ENCODE measurements around the gene SMAD9.

The SMAD9 gene

GRCh38 chr13:36866232-36866631, 53.8 kb downstream of the SMAD9 start:
- DNase-seq (ENCODE audit: low read depth in 2 of 2, low spot score in 1 of 2) = no peak

- DNase-seq (ENCODE audit: low read depth in 2 of 2, low spot score in 1 of 2) = no peak
Observed at GRCh38 chr13:36865265-36865664, 54.8 kb downstream of the SMAD9 start.

GRCh38 chr13:36862722-36863121, 57.3 kb downstream of the SMAD9 start:
- DNase-seq (ENCODE audit: low read depth in 2 of 2, low spot score in 1 of 2) = no peak

GRCh38 chr13:36862002-36862685, 57.9 kb downstream of the SMAD9 start:
- DNase-seq (ENCODE audit: low read depth in 2 of 2, low spot score in 1 of 2) = no peak

GRCh38 chr13:36859259-36859658, 60.8 kb downstream of the SMAD9 start:
- DNase-seq (ENCODE audit: low read depth in 2 of 2, low spot score in 1 of 2) = no peak

- DNase-seq (ENCODE audit: low read depth in 2 of 2, low spot score in 1 of 2) = no peak
Observed at GRCh38 chr13:36858290-36858689, 61.7 kb downstream of the SMAD9 start.

GRCh38 chr13:36857253-36857652, 62.8 kb downstream of the SMAD9 start:
- no peak for DNase-seq (ENCODE audit: low read depth in 2 of 2, low spot score in 1 of 2)

- no peak for DNase-seq (ENCODE audit: low read depth in 2 of 2, low spot score in 1 of 2)
Observed at GRCh38 chr13:36850790-36851438, 69.1 kb downstream of the SMAD9 start.

GRCh38 chr13:36848199-36848982, 71.6 kb downstream of the SMAD9 start:
- no peak for DNase-seq (ENCODE audit: low read depth in 2 of 2, low spot score in 1 of 2)

- no peak for DNase-seq (ENCODE audit: low read depth in 2 of 2, low spot score in 1 of 2)
Observed at GRCh38 chr13:36847606-36848005, 72.4 kb downstream of the SMAD9 start.

- DNase-seq (ENCODE audit: low read depth in 2 of 2, low spot score in 1 of 2) = no peak
Observed at GRCh38 chr13:36841391-36841790, 78.6 kb downstream of the SMAD9 start.

- no peak for DNase-seq (ENCODE audit: low read depth in 2 of 2, low spot score in 1 of 2)
Observed at GRCh38 chr13:36840718-36841250, 79.3 kb downstream of the SMAD9 start.

GRCh38 chr13:36839981-36840380, 80.1 kb downstream of the SMAD9 start:
- DNase-seq (ENCODE audit: low read depth in 2 of 2, low spot score in 1 of 2) = no peak

GRCh38 chr13:36839281-36839680, 80.8 kb downstream of the SMAD9 start:
- no peak for DNase-seq (ENCODE audit: low read depth in 2 of 2, low spot score in 1 of 2)

- no peak for DNase-seq (ENCODE audit: low read depth in 2 of 2, low spot score in 1 of 2)
Observed at GRCh38 chr13:36837354-36838092, 82.5 kb downstream of the SMAD9 start.

- DNase-seq (ENCODE audit: low read depth in 2 of 2, low spot score in 1 of 2) = no peak
Observed at GRCh38 chr13:36834299-36834698, 85.7 kb downstream of the SMAD9 start.

- no peak for DNase-seq (ENCODE audit: low read depth in 2 of 2, low spot score in 1 of 2)
Observed at GRCh38 chr13:36831291-36831690, 88.7 kb downstream of the SMAD9 start.

GRCh38 chr13:36829753-36830152, 90.3 kb downstream of the SMAD9 start:
- no peak for DNase-seq (ENCODE audit: low read depth in 2 of 2, low spot score in 1 of 2)

- DNase-seq (ENCODE audit: low read depth in 2 of 2, low spot score in 1 of 2) = no peak
Observed at GRCh38 chr13:36822785-36823184, 97.3 kb downstream of the SMAD9 start.

- DNase-seq (ENCODE audit: low read depth in 2 of 2, low spot score in 1 of 2) = no peak
Observed at GRCh38 chr13:36820222-36820621, 99.8 kb downstream of the SMAD9 start.

GRCh38 chr13:36819739-36820090, 100.3 kb downstream of the SMAD9 start:
- DNase-seq (ENCODE audit: low read depth in 2 of 2, low spot score in 1 of 2) = no peak

Data from stimulated activated CD8-positive, alpha-beta memory T cell treated with anti-CD3 and anti-CD28 coated beads, Interleukin-4, amount 100 ng/mL, for 1 hour (primary cell).